ENCODE data around the gene ZDHHC8. TPM values are rescaled to one million over a fixed set of nuclear protein-coding genes. Genes with fewer than 3 reads are reported as not detected.

The ZDHHC8 gene
- total and polyA plus RNA-seq, 7 donors = 1.8 to 26.0 (median 5.4) TPM

DNA sequence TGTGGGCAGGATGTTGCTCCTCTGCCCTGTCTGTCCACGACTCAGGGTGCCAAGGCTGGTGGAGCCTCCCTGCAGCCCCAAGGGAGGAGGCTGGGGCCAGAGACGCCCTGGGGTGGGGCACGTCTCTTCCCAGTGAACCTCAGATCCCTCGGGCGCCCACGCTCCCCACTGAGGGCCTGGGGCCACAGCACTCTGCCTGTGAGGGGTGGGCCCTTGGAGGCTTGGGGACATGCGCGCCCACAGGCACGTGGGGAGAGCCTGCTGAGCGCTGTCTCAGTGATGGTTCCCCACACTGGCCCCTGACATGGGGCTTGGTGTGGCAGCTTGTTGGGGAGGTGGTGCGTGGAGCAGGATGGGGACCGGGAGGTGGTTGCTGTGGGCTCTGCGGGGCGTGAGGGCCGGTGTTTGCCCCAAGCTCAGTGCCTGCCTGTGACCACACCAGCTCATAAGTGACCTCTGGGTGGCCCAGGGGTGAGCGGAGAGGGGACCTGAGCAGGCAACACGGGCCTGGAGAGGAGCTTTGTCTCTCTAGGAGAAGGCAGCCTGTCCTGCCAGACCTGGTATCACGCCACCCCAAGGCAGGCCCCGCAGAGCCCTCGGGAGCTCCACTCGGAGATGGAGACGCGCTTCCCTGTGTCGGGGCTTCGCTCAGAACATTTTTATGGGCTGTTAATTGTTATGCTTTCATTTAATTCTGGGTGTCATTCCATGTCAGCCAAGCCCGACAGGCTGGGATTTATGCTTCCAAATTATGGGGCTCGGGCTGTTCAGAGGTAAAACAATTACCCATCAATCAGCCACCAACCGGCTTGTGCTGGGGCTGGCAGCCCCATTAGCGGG is 46.7 kb downstream of the ZDHHC8 start:
- no peak overlapping the region for H3K4me3 ChIP-seq
- H3K27ac ChIP-seq = no peak overlapping the region
- 61 to 84% methylated on average over 29 of the region's 29 CpGs for WGBS, 2 donors
- intact Hi-C loops (cut with DNase I) = no loop called here
- H3K36me3 ChIP-seq = no peaks in the 10 kb centered on the region
- H3K4me1 ChIP-seq = no peaks in the 10 kb centered on the region
- no peaks in the 10 kb centered on the region for H3K27me3 ChIP-seq
- no peaks in the 10 kb centered on the region for H3K9me3 ChIP-seq
- no peak for DNase-seq
- no peak for TF ChIP-seq POLR2AphosphoS5 (IDR thresholded peaks at IDR 0.05)

DNA sequence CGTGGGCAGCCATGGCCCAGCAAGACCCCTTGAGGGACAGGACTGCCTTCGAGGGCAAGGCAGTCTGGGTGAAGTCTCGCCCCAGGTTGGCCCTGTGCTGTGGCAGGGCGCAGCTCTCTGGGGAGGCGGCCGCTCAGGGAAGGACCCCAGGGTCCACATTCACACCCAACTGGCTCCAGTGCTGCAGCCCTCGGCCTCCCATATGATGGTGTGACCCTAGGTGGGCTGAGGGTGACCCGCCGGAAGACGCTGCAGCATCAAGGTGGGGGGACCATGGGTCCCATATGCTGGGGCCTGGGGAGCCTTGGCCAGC is 47.3 kb downstream of the ZDHHC8 start:
- intact Hi-C loops (cut with DNase I) = no loop called here
- WGBS, 2 donors = 83 to 92% methylated on average over 10 of the region's 10 CpGs
- no peaks in the 10 kb centered on the region for H3K27me3 ChIP-seq
- H3K9me3 ChIP-seq = no peaks in the 10 kb centered on the region
- H3K27ac ChIP-seq = no peak overlapping the region
- no peak overlapping the region for H3K4me3 ChIP-seq
- no peaks in the 10 kb centered on the region for H3K36me3 ChIP-seq
- TF ChIP-seq POLR2A (IDR thresholded peaks at IDR 0.05) (no peak), POLR2AphosphoS5 (IDR thresholded peaks at IDR 0.05) (no peak), CTCF (IDR thresholded peaks at IDR 0.05) (no peak), EP300 (IDR thresholded peaks at IDR 0.05) (no peak)
- no peak for DNase-seq
- H3K4me1 ChIP-seq = no peaks in the 10 kb centered on the region

DNA sequence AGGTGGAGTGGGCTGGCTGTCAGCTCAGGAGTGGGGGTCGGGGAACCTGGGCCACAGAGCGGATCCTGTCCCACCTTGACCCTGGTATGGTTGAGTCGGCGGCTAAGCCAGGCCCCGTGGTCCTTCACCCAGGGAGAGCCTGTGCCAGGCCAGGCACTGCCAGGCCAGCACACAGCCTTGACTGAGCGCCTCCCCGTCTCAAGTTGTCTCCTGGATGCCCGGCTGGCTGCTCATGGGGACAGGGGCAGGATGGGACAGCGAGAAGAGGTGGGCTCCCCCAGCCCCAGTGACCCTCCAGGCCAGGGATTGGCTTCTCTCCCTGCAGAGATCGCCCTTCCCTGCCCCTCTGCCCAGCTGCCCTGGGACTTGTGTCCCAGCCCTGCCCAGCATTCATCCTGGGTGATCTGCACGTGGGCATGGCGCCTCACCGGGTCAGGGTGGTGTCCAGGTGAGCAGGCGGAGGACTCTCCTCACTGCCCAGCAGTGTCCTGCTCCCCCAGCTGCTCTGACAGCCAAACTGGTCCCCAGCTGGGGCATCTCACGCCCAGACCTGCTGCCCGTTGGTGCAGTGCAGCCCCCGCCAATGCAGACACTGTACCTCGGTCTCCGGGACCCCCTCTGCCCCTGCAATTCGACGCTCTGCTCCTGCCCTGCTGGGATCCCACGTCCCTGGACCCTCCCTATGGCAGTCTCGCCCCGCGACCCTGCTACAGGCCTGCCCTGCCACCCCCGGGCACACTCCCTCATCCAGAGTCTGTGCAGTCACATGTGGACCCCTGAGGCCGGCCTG is 48.0 kb downstream of the ZDHHC8 start:
- H3K36me3 ChIP-seq = no peaks in the 10 kb centered on the region
- H3K4me3 ChIP-seq = no peak overlapping the region
- intact Hi-C loops (cut with DNase I) = no loop called here
- WGBS, 2 donors = 86 to 91% methylated on average over 27 of the region's 27 CpGs
- no peak for DNase-seq
- no peak for TF ChIP-seq EP300 (IDR thresholded peaks at IDR 0.05)
- TF ChIP-seq POLR2AphosphoS5 (IDR thresholded peaks at IDR 0.05) = no peak
- TF ChIP-seq POLR2A (IDR thresholded peaks at IDR 0.05) = no peak
- TF ChIP-seq CTCF (IDR thresholded peaks at IDR 0.05) = no peak
- no peaks in the 10 kb centered on the region for H3K9me3 ChIP-seq
- H3K27me3 ChIP-seq = no peaks in the 10 kb centered on the region
- no peaks in the 10 kb centered on the region for H3K4me1 ChIP-seq
- no peak overlapping the region for H3K27ac ChIP-seq

- no peak overlapping the region for H3K27ac ChIP-seq
- H3K9me3 ChIP-seq = no peaks in the 10 kb centered on the region
- no peak for DNase-seq
- H3K4me1 ChIP-seq = no peaks in the 10 kb centered on the region
- H3K4me3 ChIP-seq = no peak overlapping the region
- intact Hi-C loops (cut with DNase I) = no loop called here
- no peak for TF ChIP-seq POLR2A (IDR thresholded peaks at IDR 0.05)
- TF ChIP-seq POLR2AphosphoS5 (IDR thresholded peaks at IDR 0.05) = no peak
- TF ChIP-seq EP300 (IDR thresholded peaks at IDR 0.05) = no peak
- no peak for TF ChIP-seq CTCF (IDR thresholded peaks at IDR 0.05)
- no peaks in the 10 kb centered on the region for H3K27me3 ChIP-seq
- 79 to 87% methylated on average over 13 of the region's 13 CpGs for WGBS, 2 donors
- H3K36me3 ChIP-seq = no peaks in the 10 kb centered on the region
Measured at GRCh38 chr22:20180245-20180630, 48.6 kb downstream of the ZDHHC8 start.

DNA sequence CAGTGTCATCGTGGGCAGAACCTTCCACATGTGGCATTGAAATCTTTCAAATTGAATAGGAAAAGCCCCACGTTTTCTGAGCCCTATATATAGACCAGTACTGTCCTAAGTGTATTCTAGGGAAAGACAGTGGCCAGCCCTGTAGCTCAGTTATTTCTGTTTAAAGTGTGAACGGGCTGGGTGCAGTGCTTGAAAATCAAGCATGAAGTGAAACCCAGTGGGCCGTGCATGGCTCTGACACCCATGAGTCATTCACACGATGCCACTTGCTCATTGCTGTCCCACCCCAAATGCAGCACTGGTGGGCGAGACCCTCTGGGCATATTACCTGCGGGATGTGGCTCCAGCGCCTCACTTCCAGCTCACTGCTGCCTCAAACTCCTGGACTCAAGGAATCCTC is 49.0 kb downstream of the ZDHHC8 start:
- H3K9me3 ChIP-seq = no peaks in the 10 kb centered on the region
- H3K27me3 ChIP-seq = peaks cover 0 to 2% (median 0%) of the 10 kb centered on the region in 3 donors
- H3K36me3 ChIP-seq = no peaks in the 10 kb centered on the region
- no peak for DNase-seq
- no peak overlapping the region for H3K4me3 ChIP-seq
- H3K4me1 ChIP-seq = no peaks in the 10 kb centered on the region
- TF ChIP-seq EP300 (IDR thresholded peaks at IDR 0.05) = no peak
- no peak for TF ChIP-seq POLR2AphosphoS5 (IDR thresholded peaks at IDR 0.05)
- no peak for TF ChIP-seq POLR2A (IDR thresholded peaks at IDR 0.05)
- no peak for TF ChIP-seq CTCF (IDR thresholded peaks at IDR 0.05)
- WGBS, 2 donors = 72 to 81% methylated on average over 8 of the region's 8 CpGs
- no peak overlapping the region for H3K27ac ChIP-seq
- intact Hi-C loops (cut with DNase I) = no loop called here
